B cell (primary cell): ENCODE results near the gene BATF2. TPM values are rescaled to one million over a fixed set of nuclear protein-coding genes. Genes with fewer than 3 reads are reported as not detected.
A peak's percentile ranks its signal among the peaks of the same experiment; 100 is the strongest.

ENCODE experiments used
- ATAC-seq: fragments of 200-7000 bp; cut with Tn5 transposase; one replicate; pipeline ENCODE4 v1.10.0; 2021; ENCODE audit warnings: low read depth, mild to moderate bottlenecking, moderate number of reproducible peaks, moderate library complexity
- CTCF ChIA-PET: fragments of 350-600 bp; sonication (Branson Sonifier 250); formaldehyde crosslinking; loops from one replicate; lab custom pipeline; 2021; ENCODE audit warnings: antibody characterized with exemption, inconsistent platforms; lab: Charles Lee
- POLR2A ChIA-PET: fragments of 350-600 bp; sonication (Branson Sonifier 250); formaldehyde crosslinking; loops from one replicate; lab custom pipeline; 2021; ENCODE audit warnings: antibody characterized with exemption; lab: Charles Lee
- DNase-seq: peaks from one replicate; pipeline ENCODE4 v3.0.0; 2013
- H2AFZ ChIP-seq: 2 replicates; pipeline ENCODE4 v1.6.1; 2012; ENCODE audit warnings: mild to moderate bottlenecking, low read depth, low read length; ENCODE audit not compliant: insufficient read depth, poor library complexity, severe bottlenecking
- H3K27ac ChIP-seq, 2 donors: 1 replicate in 1 of 2; 2 replicates in 1 of 2; pipeline ENCODE4 v1.5.1; 2012 to 2013; ENCODE audit warnings: low read length in 2 of 2, mild to moderate bottlenecking in 2 of 2, moderate library complexity in 1 of 2
- H3K27me3 ChIP-seq, 4 experiments: fragments of 200-600 bp in 1 of 4; sonication (generic) in 1 of 4; replicated peaks in 1 of 4; 1 replicate in 2 of 4; 2 replicates in 2 of 4; pipeline versions ENCODE4 v1.6.1 to v1.7.0; 2013 to 2016; ENCODE audit warnings: low read length in 3 of 4, mild to moderate bottlenecking in 2 of 4, mixed read lengths in 1 of 4, moderate library complexity in 1 of 4; ENCODE audit not compliant: insufficient read depth in 4 of 4, control insufficient read depth in 3 of 4; ENCODE audit errors: control extremely low read depth in 1 of 4
- H3K36me3 ChIP-seq, 2 experiments: replicated peaks in 1 of 2; 1 replicate in 1 of 2; 2 replicates in 1 of 2; pipeline versions ENCODE4 v1.6.1 to v1.7.1; 2013; ENCODE audit warnings: low read length in 1 of 2; ENCODE audit not compliant: insufficient read depth in 2 of 2, control insufficient read depth in 1 of 2; ENCODE audit errors: control extremely low read depth in 1 of 2, extremely low read depth in 1 of 2
- H3K4me1 ChIP-seq, 2 donors: fragments of 200-600 bp in 1 of 2; sonication (generic) in 1 of 2; 1 replicate in 1 of 2; 2 replicates in 1 of 2; pipeline versions ENCODE4 v1.5.1 to v1.6.1; 2013 to 2017; ENCODE audit warnings: low read length in 2 of 2; ENCODE audit not compliant: control insufficient read depth in 2 of 2, insufficient read depth in 2 of 2
- H3K4me2 ChIP-seq: replicated peaks from 2 replicates; pipeline ENCODE3; 2012; ENCODE audit warnings: mild to moderate bottlenecking, low read depth, low read length; ENCODE audit not compliant: poor library complexity, severe bottlenecking
- H3K4me3 ChIP-seq, 5 experiments: fragments of 200-600 bp in 1 of 5; sonication (generic) in 1 of 5; 1 replicate in 3 of 5; 2 replicates in 2 of 5; pipeline versions ENCODE4 v1.5.1 to v1.7.0; 2011 to 2016; ENCODE audit warnings: low read length in 4 of 5, mild to moderate bottlenecking in 4 of 5, low read depth in 2 of 5, control low read depth in 1 of 5, moderate library complexity in 1 of 5; ENCODE audit not compliant: insufficient read depth in 1 of 5; ENCODE audit errors: control extremely low read depth in 1 of 5, extremely low read depth in 1 of 5
- H3K79me2 ChIP-seq: fragments of 200-600 bp; sonication (generic); one replicate; pipeline ENCODE4 v1.6.0; 2016; ENCODE audit warnings: low read length; ENCODE audit not compliant: control insufficient read depth, insufficient read depth
- H3K9ac ChIP-seq: fragments of 200-600 bp; sonication (generic); 2 replicates; pipeline ENCODE4 v1.6.1; 2017; ENCODE audit warnings: mild to moderate bottlenecking, low read length, moderate library complexity
- H3K9me3 ChIP-seq, 3 donors: one replicate each; pipeline versions ENCODE4 v1.6.1 to v1.7.1; 2013; ENCODE audit warnings: low read length in 2 of 3; ENCODE audit not compliant: control insufficient read depth in 2 of 3, insufficient read depth in 1 of 3; ENCODE audit errors: control extremely low read depth in 1 of 3
- H4K20me1 ChIP-seq: 2 replicates; pipeline ENCODE4 v1.6.0; 2012; ENCODE audit warnings: mild to moderate bottlenecking, low read length; ENCODE audit not compliant: insufficient read depth, control insufficient read depth, poor library complexity, severe bottlenecking
- H3K27ac Mint-ChIP-seq: one replicate; pipeline ENCODE4 v1.8.0; 2021; ENCODE audit warnings: mixed read lengths
- H3K27me3 Mint-ChIP-seq: one replicate; pipeline ENCODE4 v1.8.0; 2021; ENCODE audit warnings: mixed read lengths
- H3K4me1 Mint-ChIP-seq: one replicate; pipeline ENCODE4 v1.8.0; 2021; ENCODE audit warnings: mixed read lengths
- H3K4me3 Mint-ChIP-seq: one replicate; pipeline ENCODE4 v1.8.0; 2021; ENCODE audit warnings: mixed read lengths
- H3K9me3 Mint-ChIP-seq: one replicate; pipeline ENCODE4 v1.8.0; 2022; ENCODE audit warnings: mixed read lengths; ENCODE audit not compliant: insufficient read depth
- EZH2 ChIP-seq: IDR thresholded peaks from 2 replicates; pipeline ENCODE4 v1.6.1; 2012; ENCODE audit warnings: borderline replicate concordance, low read depth, mild to moderate bottlenecking, moderate library complexity, low read length; ENCODE audit not compliant: insufficient read depth, poor library complexity, severe bottlenecking
- WGBS: methylation state at CpG from one replicate; pipeline ENCODE4 v1.1.5; 2013; ENCODE audit warnings: missing lambda C conversion rate; ENCODE audit not compliant: insufficient coverage; 5-methylcytosine and 5-hydroxymethylcytosine counted together
- intact Hi-C: fragments of 100-400 bp; cut with micrococcal nuclease; formaldehyde crosslinking; loops from one replicate; pipeline ENCODE4 v1.10.0; 2022
- polyA plus RNA-seq: library from polyadenylated mRNA; depleted of rRNA; stranded (reverse); fragments of >200 nt; gene quantifications from 2 replicates; pipeline ENCODE4 v1.2.3, GENCODE V29; 2012
- total RNA-seq, 2 donors: library from RNA; stranded (reverse); fragments of 120-200 nt in 1 of 2; gene quantifications; 1 replicate in 1 of 2; 2 replicates in 1 of 2; pipeline versions ENCODE4 v1.2.3 to v1.2.4, GENCODE V29; 2013 to 2022
- TF ChIP-seq, protein P1 (sequence below): fragments of 200-600 bp; IDR thresholded peaks from one replicate; pipeline ENCODE4 v1.8.0; 2022; ENCODE audit warnings: antibody characterized with exemption, mild to moderate bottlenecking

BATF2 gene
- total and polyA plus RNA-seq, 2 donors (not counting 1 experiment from before 2014, with no cell fraction given), result 0.62 to 1.7 TPM

DNA sequence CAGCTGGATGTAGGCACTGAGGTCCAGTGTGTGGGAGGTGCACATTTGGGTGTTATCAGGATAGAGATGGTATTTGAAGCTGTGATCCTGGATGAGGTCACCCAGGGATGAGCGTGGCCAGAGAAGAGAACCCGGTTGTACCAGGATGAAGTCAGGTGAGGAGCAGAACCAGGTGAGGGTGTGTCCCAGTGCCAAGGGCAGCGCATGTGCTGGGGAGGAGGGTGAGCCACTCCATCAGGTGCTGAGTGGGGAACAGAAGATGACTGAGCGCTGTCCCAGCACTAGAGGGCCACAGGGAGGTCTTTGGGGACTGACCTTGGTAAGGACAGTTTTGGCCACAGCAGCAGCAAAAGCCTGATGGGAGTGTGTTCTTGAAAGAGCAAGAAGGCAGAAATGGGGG lies 19.9 kb upstream of the BATF2 start:
- H3K27me3 Mint-ChIP-seq, result no peaks in the 10 kb centered on the region
- H3K9me3 Mint-ChIP-seq, result no peaks in the 10 kb centered on the region
- H3K27ac ChIP-seq, result no peak overlapping the region
- ChIA-PET POLR2A (no interaction called here), CTCF (interaction anchor here (0.5 to 4.7 kb wide), 2 partner anchors 11 to 16 kb away, joined by 3 to 36 read pairs; partner anchors contain the start of gene SNX15)
- H3K4me3 ChIP-seq, result no peak overlapping the region
- ATAC-seq, result no peak
- peaks cover 23% of the 10 kb centered on the region for H3K4me1 Mint-ChIP-seq
- no peak overlapping the region for H3K9ac ChIP-seq
- no peaks in the 10 kb centered on the region for H3K9me3 ChIP-seq
- DNase-seq, result no peak
- H3K4me1 ChIP-seq, result peaks cover 9 to 35% of the 10 kb centered on the region in 2 donors
- no peaks in the 10 kb centered on the region for H4K20me1 ChIP-seq
- peaks cover 0 to 23% of the 10 kb centered on the region in 2 experiments for H3K36me3 ChIP-seq
- no peaks in the 10 kb centered on the region for H3K27me3 ChIP-seq
- 98% methylated on average over 4 of the region's 4 CpGs for WGBS
- H3K4me3 Mint-ChIP-seq, result no peak overlapping the region
- no peak overlapping the region for H3K4me2 ChIP-seq
- H3K79me2 ChIP-seq, result peaks cover 35% of the 10 kb centered on the region
- peak overlapping the region; percentile 50 for H3K27ac Mint-ChIP-seq
- TF ChIP-seq, protein P1, sequence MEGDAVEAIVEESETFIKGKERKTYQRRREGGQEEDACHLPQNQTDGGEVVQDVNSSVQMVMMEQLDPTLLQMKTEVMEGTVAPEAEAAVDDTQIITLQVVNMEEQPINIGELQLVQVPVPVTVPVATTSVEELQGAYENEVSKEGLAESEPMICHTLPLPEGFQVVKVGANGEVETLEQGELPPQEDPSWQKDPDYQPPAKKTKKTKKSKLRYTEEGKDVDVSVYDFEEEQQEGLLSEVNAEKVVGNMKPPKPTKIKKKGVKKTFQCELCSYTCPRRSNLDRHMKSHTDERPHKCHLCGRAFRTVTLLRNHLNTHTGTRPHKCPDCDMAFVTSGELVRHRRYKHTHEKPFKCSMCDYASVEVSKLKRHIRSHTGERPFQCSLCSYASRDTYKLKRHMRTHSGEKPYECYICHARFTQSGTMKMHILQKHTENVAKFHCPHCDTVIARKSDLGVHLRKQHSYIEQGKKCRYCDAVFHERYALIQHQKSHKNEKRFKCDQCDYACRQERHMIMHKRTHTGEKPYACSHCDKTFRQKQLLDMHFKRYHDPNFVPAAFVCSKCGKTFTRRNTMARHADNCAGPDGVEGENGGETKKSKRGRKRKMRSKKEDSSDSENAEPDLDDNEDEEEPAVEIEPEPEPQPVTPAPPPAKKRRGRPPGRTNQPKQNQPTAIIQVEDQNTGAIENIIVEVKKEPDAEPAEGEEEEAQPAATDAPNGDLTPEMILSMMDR, result no peak
- TF ChIP-seq EZH2, result no peak
- H2AFZ ChIP-seq, result no peak overlapping the region
- intact Hi-C loops, result no loop called here

DNA sequence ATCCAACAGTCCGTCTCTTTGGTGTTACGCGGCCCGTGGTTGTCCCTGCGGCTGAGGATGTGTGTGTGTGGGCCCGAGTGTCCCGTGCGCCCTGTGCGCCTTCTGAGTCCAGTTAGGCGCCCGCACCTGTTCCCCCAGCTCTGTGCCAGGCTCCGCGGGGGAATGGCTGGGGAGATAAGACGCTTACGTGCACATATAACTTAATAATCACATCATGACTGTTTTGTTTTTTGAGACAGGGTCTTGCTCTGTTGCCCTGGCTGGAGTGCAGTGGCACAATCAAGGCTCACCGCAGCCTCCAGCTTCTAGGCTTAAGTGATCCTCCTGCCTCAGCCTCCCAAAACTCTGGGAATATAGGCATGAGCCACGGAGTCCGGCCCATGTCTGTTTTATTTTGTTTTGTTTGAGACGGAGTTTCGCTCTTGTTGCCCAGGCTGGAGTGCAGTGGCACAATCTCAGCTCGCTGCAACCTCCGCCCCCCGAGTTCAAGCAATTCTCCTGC lies 18.0 kb upstream of the BATF2 start:
- WGBS, result 20% methylated on average over 10 of the region's 23 CpGs
- Histone ChIP-seq H3K79me2 (peaks cover 35% of the 10 kb centered on the region), H3K9ac (peak overlapping the region; percentile 80), H4K20me1 (no peaks in the 10 kb centered on the region), H3K4me3 (peak overlapping the region; percentile 38 to 92 (median 83)), H3K4me2 (peak overlapping the region; percentile 82), H3K27me3 (no peaks in the 10 kb centered on the region), H2AFZ (peak overlapping the region; percentile 74), H3K36me3 (peaks cover 0 to 10% of the 10 kb centered on the region in 2 experiments), H3K4me1 (peaks cover 9 to 35% of the 10 kb centered on the region in 2 donors), H3K27ac (peak overlapping the region; percentile 93 to 98), H3K9me3 (no peaks in the 10 kb centered on the region)
- Mint-ChIP-seq H3K4me1 (peaks cover 23% of the 10 kb centered on the region), H3K27ac (peak overlapping the region; percentile 91), H3K4me3 (peak overlapping the region; percentile 88), H3K27me3 (no peaks in the 10 kb centered on the region), H3K9me3 (no peaks in the 10 kb centered on the region)
- POLR2A ChIA-PET, result interaction anchor here (0.5 to 1.9 kb wide), 14 partner anchors 13 to 1345 kb away, joined by 3 to 8 read pairs (median 3); partner anchors contain the start of genes TM7SF2 and VPS51
- ATAC-seq (no peak), DNase-seq (no peak)
- intact Hi-C loops, result loop anchor here (1.0 to 5.0 kb wide), 10 partner anchors 13 to 247 kb away; partner anchors contain the start of genes ATG2A, CDCA5, MAJIN and POLA2
- CTCF ChIA-PET, result interaction anchor here (0.8 to 5.0 kb wide), 25 partner anchors 10 to 301 kb away, joined by 3 to 36 read pairs (median 5); partner anchors contain the start of genes BATF2, CAPN1, FAU and MRPL49
- no peak for TF ChIP-seq EZH2
- TF ChIP-seq, protein P1, result no peak
